Measurements from ENCODE around the gene SPSB3.

The SPSB3 gene

DNA sequence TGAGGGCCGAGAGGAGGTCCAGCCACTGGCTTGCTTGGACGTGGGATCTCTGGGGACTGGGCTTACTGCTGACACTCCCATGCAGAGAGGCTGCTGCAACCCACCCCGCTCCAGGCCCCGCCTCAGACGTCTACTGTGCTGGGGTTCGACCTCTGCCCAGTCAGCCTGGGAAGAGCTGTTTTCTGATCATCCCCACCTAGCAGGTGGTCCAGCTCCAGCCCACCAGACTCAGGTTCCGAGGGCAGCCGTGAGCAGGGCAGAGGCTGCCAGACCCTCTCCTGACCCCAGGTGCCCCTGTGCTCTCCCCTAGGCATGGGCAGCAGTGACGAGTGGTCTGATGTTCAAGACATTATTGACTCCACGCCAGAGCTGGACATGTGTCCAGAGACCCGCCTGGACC is 34.4 kb downstream of the SPSB3 start:
- no peak overlapping the region for H4K8ac ChIP-seq (ENCODE audit: low read depth, low read length)
- DNase-seq: no peak
- H3K36me3 ChIP-seq (ENCODE audit: control insufficient read depth, insufficient read depth, low read length): peaks cover 2% of the 10 kb centered on the region
- H3K27me3 ChIP-seq (ENCODE audit: insufficient read depth, low read length, poor library complexity): no peaks in the 10 kb centered on the region
- H3K4ac ChIP-seq (ENCODE audit: low read depth, low read length): no peak overlapping the region
- WGBS (ENCODE audit: extremely low coverage, insufficient coverage, low lambda C conversion rate): no CpG with 5 or more reads among the region's 11 CpGs
- no peak overlapping the region for H3K18ac ChIP-seq (ENCODE audit: low read length)
- H4K5ac ChIP-seq (ENCODE audit: low read length): no peak overlapping the region
- H3K4me3 ChIP-seq (ENCODE audit: low read length): no peak overlapping the region
- H3K23ac ChIP-seq (ENCODE audit: low read length): no peak overlapping the region
- H2BK120ac ChIP-seq (ENCODE audit: low read depth, low read length): no peak overlapping the region
- H3K4me2 ChIP-seq (ENCODE audit: low read length): no peak overlapping the region
- H3K4me1 ChIP-seq (ENCODE audit: control insufficient read depth, low read depth, low read length): no peaks in the 10 kb centered on the region
- no peak overlapping the region for H3K56ac ChIP-seq (ENCODE audit: low read length)
- no peaks in the 10 kb centered on the region for H3K79me1 ChIP-seq (ENCODE audit: low read length)
- no peak overlapping the region for H2BK5ac ChIP-seq (ENCODE audit: low read length)
- no peaks in the 10 kb centered on the region for H3K79me2 ChIP-seq (ENCODE audit: control insufficient read depth, insufficient read depth, low read length)
- H2BK15ac ChIP-seq (replicated peaks; ENCODE audit: low read depth): no peak overlapping the region
- no peak overlapping the region for H2AK5ac ChIP-seq (ENCODE audit: low read length)
- H3K27ac ChIP-seq (ENCODE audit: low read depth, low read length): no peak overlapping the region
- H3K9ac ChIP-seq (ENCODE audit: low read length): no peak overlapping the region

DNA sequence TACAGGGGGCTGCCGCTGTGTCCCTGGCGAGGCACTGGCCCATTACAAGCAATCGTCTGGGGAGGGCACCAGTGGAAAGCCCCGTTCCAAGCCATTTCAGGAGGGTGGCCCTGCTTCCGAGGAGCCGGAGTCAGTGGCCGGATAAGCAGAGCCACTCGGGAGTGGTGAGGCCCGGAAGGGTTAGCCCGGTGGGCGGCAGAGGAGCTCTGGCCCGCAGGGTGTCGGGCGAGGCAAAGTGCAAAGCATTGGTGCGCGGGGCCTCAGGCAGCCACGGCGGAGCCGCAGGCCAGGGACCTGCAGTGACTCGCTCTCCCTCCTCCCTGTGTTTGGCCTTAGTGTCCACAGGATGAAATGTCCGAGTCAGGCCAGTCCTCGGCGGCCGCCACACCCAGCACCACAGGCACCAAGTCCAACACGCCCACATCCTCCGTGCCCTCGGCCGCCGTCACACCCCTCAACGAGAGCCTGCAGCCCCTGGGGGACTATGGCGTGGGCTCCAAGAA is 35.6 kb downstream of the SPSB3 start:
- no peak overlapping the region for H3K4me2 ChIP-seq (ENCODE audit: low read length)
- H3K79me1 ChIP-seq (ENCODE audit: low read length): no peaks in the 10 kb centered on the region
- no peaks in the 10 kb centered on the region for H3K27me3 ChIP-seq (ENCODE audit: insufficient read depth, low read length, poor library complexity)
- H4K5ac ChIP-seq (ENCODE audit: low read length): no peak overlapping the region
- H4K8ac ChIP-seq (ENCODE audit: low read depth, low read length): no peak overlapping the region
- H3K4ac ChIP-seq (ENCODE audit: low read depth, low read length): no peak overlapping the region
- H2AK5ac ChIP-seq (ENCODE audit: low read length): no peak overlapping the region
- H3K79me2 ChIP-seq (ENCODE audit: control insufficient read depth, insufficient read depth, low read length): no peaks in the 10 kb centered on the region
- no peak overlapping the region for H3K56ac ChIP-seq (ENCODE audit: low read length)
- H3K9ac ChIP-seq (ENCODE audit: low read length): no peak overlapping the region
- no CpG with 5 or more reads among the region's 31 CpGs for WGBS (ENCODE audit: extremely low coverage, insufficient coverage, low lambda C conversion rate)
- H2BK15ac ChIP-seq (replicated peaks; ENCODE audit: low read depth): no peak overlapping the region
- DNase-seq: no peak
- H3K27ac ChIP-seq (ENCODE audit: low read depth, low read length): no peak overlapping the region
- no peak overlapping the region for H3K4me3 ChIP-seq (ENCODE audit: low read length)
- no peak overlapping the region for H2BK5ac ChIP-seq (ENCODE audit: low read length)
- H3K23ac ChIP-seq (ENCODE audit: low read length): no peak overlapping the region
- H3K36me3 ChIP-seq (ENCODE audit: control insufficient read depth, insufficient read depth, low read length): no peaks in the 10 kb centered on the region
- no peaks in the 10 kb centered on the region for H3K4me1 ChIP-seq (ENCODE audit: control insufficient read depth, low read depth, low read length)
- no peak overlapping the region for H3K18ac ChIP-seq (ENCODE audit: low read length)
- H2BK120ac ChIP-seq (ENCODE audit: low read depth, low read length): no peak overlapping the region

DNA sequence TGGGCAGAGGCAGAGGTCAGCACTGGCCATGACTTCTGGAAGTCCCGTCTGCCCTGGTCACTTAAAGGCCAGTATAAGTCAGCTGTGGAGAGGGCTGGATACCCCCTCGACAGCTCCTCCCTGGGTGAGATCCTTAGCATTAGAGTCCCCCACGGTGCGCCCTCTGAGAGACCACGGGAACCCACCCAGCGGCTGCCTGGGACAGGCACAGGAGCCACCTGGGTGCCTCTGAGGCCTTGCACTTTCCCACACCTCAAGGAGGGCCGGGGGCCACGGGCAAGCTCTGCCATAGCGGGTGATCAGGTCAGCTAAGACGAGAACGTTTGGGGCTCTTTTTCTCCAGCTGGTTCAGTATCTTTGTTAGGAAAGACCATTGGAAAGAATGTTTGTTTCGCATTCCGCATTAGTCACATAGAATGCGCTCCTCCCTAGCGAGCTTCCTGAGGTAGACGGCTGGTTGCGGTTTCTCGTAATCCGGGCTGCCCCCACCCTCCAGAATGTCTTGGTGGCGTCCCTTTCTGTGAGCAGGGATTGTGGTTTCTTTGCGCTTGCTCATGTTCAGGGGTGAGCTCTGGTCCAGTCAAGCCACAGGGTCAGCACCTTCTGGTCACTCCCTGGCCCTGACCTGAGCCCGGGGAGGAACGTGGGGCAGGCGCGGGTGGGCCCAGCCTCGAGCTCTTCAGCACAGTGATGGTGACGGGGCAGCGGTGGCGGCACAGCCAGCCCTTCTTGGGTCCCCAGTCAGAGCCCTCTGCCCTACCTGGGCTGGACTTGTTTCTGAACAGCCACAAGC is 36.3 kb downstream of the SPSB3 start:
- no peak overlapping the region for H3K27ac ChIP-seq (ENCODE audit: low read depth, low read length)
- H3K4ac ChIP-seq (ENCODE audit: low read depth, low read length): no peak overlapping the region
- no peak overlapping the region for H3K23ac ChIP-seq (ENCODE audit: low read length)
- no peaks in the 10 kb centered on the region for H3K79me2 ChIP-seq (ENCODE audit: control insufficient read depth, insufficient read depth, low read length)
- no peaks in the 10 kb centered on the region for H3K27me3 ChIP-seq (ENCODE audit: insufficient read depth, low read length, poor library complexity)
- H3K56ac ChIP-seq (ENCODE audit: low read length): no peak overlapping the region
- H3K18ac ChIP-seq (ENCODE audit: low read length): no peak overlapping the region
- H3K4me2 ChIP-seq (ENCODE audit: low read length): no peak overlapping the region
- H2BK120ac ChIP-seq (ENCODE audit: low read depth, low read length): no peak overlapping the region
- H2BK5ac ChIP-seq (ENCODE audit: low read length): no peak overlapping the region
- no peak overlapping the region for H2AK5ac ChIP-seq (ENCODE audit: low read length)
- WGBS (ENCODE audit: extremely low coverage, insufficient coverage, low lambda C conversion rate): no CpG with 5 or more reads among the region's 29 CpGs
- no peaks in the 10 kb centered on the region for H3K36me3 ChIP-seq (ENCODE audit: control insufficient read depth, insufficient read depth, low read length)
- no peak overlapping the region for H4K5ac ChIP-seq (ENCODE audit: low read length)
- no peak overlapping the region for H3K9ac ChIP-seq (ENCODE audit: low read length)
- no peaks in the 10 kb centered on the region for H3K4me1 ChIP-seq (ENCODE audit: control insufficient read depth, low read depth, low read length)
- DNase-seq: peak; percentile 60
- no peaks in the 10 kb centered on the region for H3K79me1 ChIP-seq (ENCODE audit: low read length)
- no peak overlapping the region for H4K8ac ChIP-seq (ENCODE audit: low read depth, low read length)
- no peak overlapping the region for H2BK15ac ChIP-seq (replicated peaks; ENCODE audit: low read depth)
- H3K4me3 ChIP-seq (ENCODE audit: low read length): no peak overlapping the region

DNA sequence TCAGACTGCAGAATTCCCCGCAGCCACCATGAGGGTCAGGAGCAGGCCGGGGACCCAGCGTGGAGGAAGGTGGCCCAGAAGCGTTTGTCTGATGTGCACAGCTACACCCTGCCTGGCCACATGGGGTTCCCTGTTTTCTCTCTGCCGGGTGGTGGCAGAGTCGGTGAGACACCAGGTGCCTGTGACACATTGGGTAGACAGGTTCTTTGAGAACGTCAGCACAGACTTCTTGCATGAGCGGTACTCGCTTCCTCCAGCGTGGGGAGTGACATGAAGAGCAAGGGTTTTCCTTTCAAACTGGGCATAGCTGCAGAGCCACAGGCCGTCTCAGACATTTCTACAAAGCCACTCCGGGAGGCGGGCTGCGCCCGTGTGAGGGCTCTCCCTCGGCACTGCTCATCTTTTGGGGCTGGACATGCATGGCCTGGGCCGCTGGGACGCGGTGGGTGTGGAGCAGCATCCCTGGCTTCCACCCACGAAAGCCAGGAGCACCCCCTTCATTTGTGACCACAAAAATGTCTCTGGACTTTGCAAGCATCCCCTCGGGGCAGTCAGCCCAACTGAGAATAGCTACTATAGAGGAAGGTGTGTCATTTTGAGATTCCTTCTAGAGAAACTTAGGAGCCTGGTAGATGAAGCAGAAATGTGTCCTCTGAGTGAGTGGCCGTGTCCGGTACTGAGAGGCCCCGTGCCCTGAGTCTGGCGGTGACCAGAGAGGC is 37.0 kb downstream of the SPSB3 start:
- Histone ChIP-seq H3K27me3 (ENCODE audit: insufficient read depth, low read length, poor library complexity) (no peaks in the 10 kb centered on the region), H2AK5ac (ENCODE audit: low read length) (no peak overlapping the region), H3K4ac (ENCODE audit: low read depth, low read length) (no peak overlapping the region), H3K36me3 (ENCODE audit: control insufficient read depth, insufficient read depth, low read length) (no peaks in the 10 kb centered on the region), H3K56ac (ENCODE audit: low read length) (no peak overlapping the region), H3K79me1 (ENCODE audit: low read length) (no peaks in the 10 kb centered on the region), H3K79me2 (ENCODE audit: control insufficient read depth, insufficient read depth, low read length) (no peaks in the 10 kb centered on the region), H2BK15ac (replicated peaks; ENCODE audit: low read depth) (no peak overlapping the region), H4K8ac (ENCODE audit: low read depth, low read length) (no peak overlapping the region), H2BK120ac (ENCODE audit: low read depth, low read length) (no peak overlapping the region), H4K5ac (ENCODE audit: low read length) (no peak overlapping the region), H3K23ac (ENCODE audit: low read length) (no peak overlapping the region), H3K4me3 (ENCODE audit: low read length) (no peak overlapping the region), H3K4me2 (ENCODE audit: low read length) (no peak overlapping the region), H3K4me1 (ENCODE audit: control insufficient read depth, low read depth, low read length) (no peaks in the 10 kb centered on the region), H3K27ac (ENCODE audit: low read depth, low read length) (no peak overlapping the region), H2BK5ac (ENCODE audit: low read length) (no peak overlapping the region), H3K18ac (ENCODE audit: low read length) (no peak overlapping the region), H3K9ac (ENCODE audit: low read length) (no peak overlapping the region)
- DNase-seq: peak; percentile 14
- no CpG with 5 or more reads among the region's 25 CpGs for WGBS (ENCODE audit: extremely low coverage, insufficient coverage, low lambda C conversion rate)

DNA sequence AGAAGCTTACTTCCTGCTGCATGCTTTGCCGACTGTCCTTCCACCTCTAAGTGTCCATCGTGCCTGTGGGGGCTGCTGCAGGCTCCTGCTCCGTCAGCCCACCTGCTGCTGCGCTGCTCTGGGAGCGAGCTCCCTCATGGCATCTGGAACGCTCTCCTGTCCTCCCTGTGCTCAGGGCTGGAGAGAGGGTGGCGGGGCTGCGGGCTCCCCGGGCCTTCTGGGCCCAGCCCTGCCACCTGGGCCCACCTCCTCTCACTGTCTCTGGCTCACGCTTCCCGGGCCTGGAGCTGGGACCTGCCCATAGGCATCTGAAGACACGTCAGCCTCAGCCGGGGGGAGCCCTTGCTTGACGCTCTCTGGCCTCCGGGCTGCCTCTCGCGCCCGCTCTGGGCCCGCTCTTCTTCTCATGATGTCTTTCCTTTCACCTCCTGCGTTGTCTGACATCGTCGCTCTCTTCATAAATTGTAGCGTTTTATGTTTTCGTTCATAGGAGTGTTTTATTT is 38.0 kb downstream of the SPSB3 start:
- H2BK120ac ChIP-seq (ENCODE audit: low read depth, low read length): no peak overlapping the region
- WGBS (ENCODE audit: extremely low coverage, insufficient coverage, low lambda C conversion rate): no CpG with 5 or more reads among the region's 24 CpGs
- H3K27ac ChIP-seq (ENCODE audit: low read depth, low read length): no peak overlapping the region
- no peaks in the 10 kb centered on the region for H3K79me1 ChIP-seq (ENCODE audit: low read length)
- DNase-seq: no peak
- H3K23ac ChIP-seq (ENCODE audit: low read length): no peak overlapping the region
- no peaks in the 10 kb centered on the region for H3K27me3 ChIP-seq (ENCODE audit: insufficient read depth, low read length, poor library complexity)
- no peak overlapping the region for H3K4me3 ChIP-seq (ENCODE audit: low read length)
- no peaks in the 10 kb centered on the region for H3K79me2 ChIP-seq (ENCODE audit: control insufficient read depth, insufficient read depth, low read length)
- no peak overlapping the region for H3K56ac ChIP-seq (ENCODE audit: low read length)
- no peaks in the 10 kb centered on the region for H3K36me3 ChIP-seq (ENCODE audit: control insufficient read depth, insufficient read depth, low read length)
- H4K8ac ChIP-seq (ENCODE audit: low read depth, low read length): no peak overlapping the region
- no peak overlapping the region for H2BK15ac ChIP-seq (replicated peaks; ENCODE audit: low read depth)
- no peak overlapping the region for H4K5ac ChIP-seq (ENCODE audit: low read length)
- H2AK5ac ChIP-seq (ENCODE audit: low read length): no peak overlapping the region
- no peak overlapping the region for H3K9ac ChIP-seq (ENCODE audit: low read length)
- H3K4ac ChIP-seq (ENCODE audit: low read depth, low read length): no peak overlapping the region
- H3K18ac ChIP-seq (ENCODE audit: low read length): no peak overlapping the region
- no peak overlapping the region for H3K4me2 ChIP-seq (ENCODE audit: low read length)
- H2BK5ac ChIP-seq (ENCODE audit: low read length): no peak overlapping the region
- H3K4me1 ChIP-seq (ENCODE audit: control insufficient read depth, low read depth, low read length): no peaks in the 10 kb centered on the region

Measured in mesendoderm (in vitro differentiated cells).